SKM-1 treated with dmso at 0.1 percent for 144 hours (cell line): ENCODE data around the gene VGLL3.
"Not testable (repeated sequence)": the region's sequence is repeated elsewhere in the genome, so short reads cannot be mapped to it uniquely, and the experiment has no call there.

Source experiments
- DNase-seq: peaks from one replicate; lab custom pipeline; 2025; ENCODE audit not compliant: unreplicated experiment; lab: John Stamatoyannopoulos, UW

The VGLL3 gene

GRCh38 chr3:86990012-86990733 lies 776 bp downstream of the VGLL3 start:
- no peak for DNase-seq

- DNase-seq, result no peak
Measured at GRCh38 chr3:86989611-86990010, 1.3 kb downstream of the VGLL3 start.

DNA sequence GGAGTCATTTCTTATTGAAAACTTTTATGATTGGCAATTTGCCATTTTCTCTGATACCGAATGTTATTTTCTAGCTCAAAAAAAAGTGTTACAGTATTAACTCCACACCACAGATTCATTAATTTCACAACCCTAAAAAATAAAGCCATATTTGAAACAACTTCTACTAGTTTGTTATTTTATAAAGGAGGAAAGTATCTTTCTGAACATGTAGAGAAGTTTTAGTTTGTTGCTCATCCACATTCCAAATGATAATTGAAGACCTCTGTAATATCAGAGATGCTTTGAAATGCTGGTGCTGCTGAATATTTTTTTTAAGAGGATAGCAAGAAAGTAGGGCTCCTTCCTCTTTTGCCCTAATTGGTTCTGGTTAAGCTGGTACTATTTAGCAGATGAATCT lies 1.9 kb downstream of the VGLL3 start:
- no peak for DNase-seq

GRCh38 chr3:86988235-86988634 lies 2.7 kb downstream of the VGLL3 start:
- DNase-seq, result no peak

DNA sequence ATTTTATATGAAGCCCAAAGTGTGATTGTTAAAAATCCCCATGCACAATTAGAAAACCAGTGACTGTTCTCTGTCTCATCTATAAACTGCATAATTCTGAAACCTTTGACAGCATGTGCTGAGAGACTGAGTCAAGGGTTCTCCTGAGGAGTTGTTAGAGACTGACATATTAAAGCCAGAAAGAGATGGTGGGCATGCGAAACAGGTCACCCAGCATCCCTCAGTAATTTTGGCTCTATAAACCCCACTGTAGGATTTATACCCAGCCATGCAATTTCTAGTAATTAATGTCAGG lies 3.6 kb downstream of the VGLL3 start:
- no peak for DNase-seq

DNA sequence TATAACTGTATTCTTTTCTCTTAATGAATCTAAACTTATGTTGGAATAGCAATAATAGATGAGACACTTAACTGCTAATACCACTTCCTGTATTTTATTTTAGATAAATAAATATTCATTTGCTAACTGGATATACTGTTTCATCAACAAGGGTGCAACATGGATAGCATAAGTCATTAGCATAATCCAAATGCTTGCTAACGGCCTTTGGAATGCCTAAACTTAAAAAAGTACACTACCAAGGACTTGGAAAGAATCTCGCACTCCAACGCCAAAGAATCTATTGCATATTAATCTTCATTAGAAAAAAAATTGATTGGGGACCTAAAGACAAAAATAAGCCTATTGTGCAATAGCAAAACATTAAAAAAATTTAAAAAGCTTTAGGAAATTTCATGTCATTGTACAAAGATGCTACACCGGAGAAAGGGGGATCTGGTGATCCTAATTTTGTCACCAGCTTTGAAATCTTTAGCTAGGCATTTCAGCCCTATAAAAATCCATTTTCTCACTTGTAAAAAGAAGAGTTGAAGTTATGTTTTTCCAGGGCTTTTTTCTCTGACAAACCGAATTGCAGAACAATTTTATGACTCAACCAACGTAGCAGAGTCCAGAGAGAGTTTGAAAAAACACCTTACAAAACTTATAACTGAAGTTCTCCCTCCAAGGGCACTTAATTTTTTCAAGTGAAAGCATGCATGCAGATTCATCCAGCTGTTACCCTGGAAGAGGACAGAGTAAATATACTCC lies 4.1 kb downstream of the VGLL3 start:
- no peak for DNase-seq

- no peak for DNase-seq
Measured at GRCh38 chr3:86985181-86985826, 5.6 kb downstream of the VGLL3 start.

- DNase-seq, result no peak
Measured at GRCh38 chr3:86984271-86984670, 6.7 kb downstream of the VGLL3 start.

- DNase-seq, result no peak
Measured at GRCh38 chr3:86982883-86983282, 8.1 kb downstream of the VGLL3 start.

DNA sequence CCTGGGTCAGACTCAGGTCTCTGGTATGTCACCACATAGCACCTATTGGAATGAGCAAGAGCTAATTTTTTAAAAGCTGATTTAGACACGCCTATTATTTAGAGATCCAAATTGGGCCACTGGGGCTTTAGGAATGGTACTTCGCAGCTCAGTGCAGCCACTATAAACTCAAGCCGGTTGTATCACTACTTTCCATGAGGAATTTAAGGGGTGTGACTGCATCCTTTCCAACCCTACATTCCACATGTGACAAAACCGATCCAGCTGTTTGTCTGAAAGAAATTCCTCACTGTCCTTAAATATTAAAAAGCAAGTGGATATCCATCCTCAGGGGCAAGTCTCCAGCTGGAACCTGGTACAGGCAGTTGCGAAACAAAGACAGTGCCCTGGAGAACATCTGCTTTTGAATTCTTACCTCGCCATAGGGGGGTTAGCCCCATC lies 12.8 kb downstream of the VGLL3 start:
- DNase-seq, result no peak

- DNase-seq, result no peak
Measured at GRCh38 chr3:86976219-86976618, 14.7 kb downstream of the VGLL3 start.

DNA sequence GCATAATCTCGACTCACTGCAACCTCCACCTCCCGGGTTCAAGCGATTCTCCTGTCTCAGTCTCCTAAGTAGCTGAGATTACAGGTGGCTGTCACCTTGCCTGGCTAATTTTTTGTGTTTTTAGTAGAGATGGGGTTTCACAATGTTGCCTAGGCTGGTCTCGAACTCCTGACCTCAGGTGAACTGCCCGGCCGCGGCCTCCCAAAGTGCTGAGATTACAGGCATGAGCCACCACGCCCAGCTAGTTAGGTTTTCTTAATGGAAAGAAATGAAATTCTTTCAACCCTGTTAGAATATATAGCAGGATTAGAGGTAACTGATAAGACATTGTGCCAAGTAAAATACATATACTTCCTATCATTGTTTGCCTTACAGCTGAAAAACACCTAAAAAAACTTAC lies 16.8 kb downstream of the VGLL3 start:
- not testable (repeated sequence) for DNase-seq

- DNase-seq, result no peak
Measured at GRCh38 chr3:86973440-86973839, 17.5 kb downstream of the VGLL3 start.

- peak; percentile 14 for DNase-seq
Measured at GRCh38 chr3:86969500-86970189, 21.3 kb downstream of the VGLL3 start.

DNA sequence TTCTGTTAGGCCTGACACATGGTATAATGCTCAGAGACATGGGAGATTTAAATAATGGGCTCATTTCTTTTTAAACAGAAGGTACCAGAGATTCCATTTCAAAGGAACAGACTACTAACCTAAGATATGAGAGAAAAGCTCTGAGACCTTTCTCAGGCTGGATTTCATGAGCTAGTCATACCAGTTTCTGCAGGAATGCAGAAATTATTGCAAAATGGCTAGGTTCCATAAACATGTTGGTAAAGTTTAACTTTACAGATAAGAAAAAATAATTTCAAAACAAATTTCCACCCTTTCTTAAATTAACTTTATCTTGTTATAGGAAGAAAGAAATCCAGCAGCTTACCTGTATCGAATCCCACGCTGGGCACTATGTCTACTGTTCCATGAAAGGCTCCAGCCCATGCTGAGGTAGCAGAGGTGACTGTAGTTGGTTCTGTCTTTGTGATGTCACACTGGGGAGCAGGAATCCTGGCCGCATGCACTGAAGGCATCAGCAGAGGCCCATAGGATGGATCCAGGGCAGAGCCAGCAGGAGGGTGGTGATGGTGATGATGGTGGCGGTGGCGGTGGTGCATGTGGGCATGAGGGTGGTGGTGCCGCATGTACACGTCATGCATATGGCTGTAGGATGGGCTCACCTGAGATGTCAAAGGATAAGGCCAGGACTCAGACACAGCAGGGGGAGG lies 22.6 kb downstream of the VGLL3 start:
- no peak for DNase-seq

DNA sequence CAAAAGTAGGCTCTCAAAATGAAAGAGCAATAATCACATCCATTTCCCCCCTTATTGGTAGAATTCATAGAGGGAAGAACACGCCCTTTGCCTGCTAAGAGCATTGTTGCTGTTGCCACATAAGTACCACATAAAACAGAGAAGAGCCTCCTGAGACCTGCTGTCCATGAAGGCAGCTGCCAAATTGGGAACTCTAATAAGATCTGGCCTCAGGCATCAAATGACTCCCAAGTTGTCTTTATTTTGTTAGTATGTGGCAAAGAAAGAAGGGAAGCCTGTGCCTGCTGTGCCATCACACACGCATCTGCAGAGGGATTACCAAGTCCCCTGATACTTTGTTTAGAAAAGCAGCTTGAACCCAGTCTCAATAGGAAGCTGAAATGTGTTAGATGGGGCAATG lies 23.9 kb downstream of the VGLL3 start:
- no peak for DNase-seq

- no peak for DNase-seq
Measured at GRCh38 chr3:86965166-86965565, 25.8 kb downstream of the VGLL3 start.

GRCh38 chr3:86963611-86964010 lies 27.3 kb downstream of the VGLL3 start:
- no peak for DNase-seq

GRCh38 chr3:86961297-86961696 lies 29.7 kb downstream of the VGLL3 start:
- no peak for DNase-seq

DNA sequence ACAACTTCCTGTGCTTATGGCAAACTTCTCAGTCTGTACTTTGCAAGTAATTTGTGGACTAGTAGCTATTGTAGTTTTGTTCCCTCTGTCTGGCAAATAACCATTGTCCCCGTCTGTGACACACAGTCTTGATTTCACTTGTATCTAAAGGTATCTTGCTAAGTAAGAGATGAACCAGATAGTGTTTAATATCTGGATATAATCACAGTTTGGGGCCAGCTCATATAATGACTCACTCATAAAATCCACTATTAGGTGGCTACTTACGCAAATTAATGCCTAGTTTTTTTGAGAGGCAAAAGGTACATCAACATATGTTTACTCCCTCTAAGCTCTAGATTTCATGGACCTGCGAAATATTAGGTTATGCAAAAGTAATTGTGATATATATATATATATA lies 30.4 kb downstream of the VGLL3 start:
- DNase-seq, result no peak

- DNase-seq, result no peak
Measured at GRCh38 chr3:86958534-86958933, 32.4 kb downstream of the VGLL3 start.
